ENCODE results near the gene ID4. TPM values are rescaled to one million over a fixed set of nuclear protein-coding genes. Genes with fewer than 3 reads are reported as not detected.

The ID4 gene
- total and polyA plus RNA-seq, 2 donors (not counting 3 experiments of a cell fraction or from before 2014, with no cell fraction given) = not detected

DNA sequence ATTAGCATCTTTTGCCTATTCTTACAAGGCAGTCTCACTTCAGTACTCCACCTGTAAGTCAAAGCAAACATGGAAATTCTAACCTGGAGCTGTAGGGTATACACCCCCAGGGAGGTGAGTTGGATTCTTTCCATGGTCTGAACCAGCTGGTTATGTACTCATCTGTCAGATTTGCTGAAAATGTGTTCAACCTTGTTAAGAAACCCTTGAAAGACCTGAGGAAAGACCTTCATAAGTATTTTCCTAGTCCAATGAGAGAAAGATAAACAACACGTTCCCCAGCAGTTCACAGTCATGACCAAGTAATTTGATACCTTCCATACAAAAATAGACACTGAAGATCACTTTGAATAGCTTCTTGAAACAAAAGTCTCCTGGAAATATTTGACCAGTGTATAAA lies 42.5 kb downstream of the ID4 start:
- no peak overlapping the region for H3K4me3 ChIP-seq (replicated peaks in 1 of 3; ENCODE audit: insufficient read depth in 1 of 3, low read depth in 1 of 3, low read length in 3 of 3)
- no peak for DNase-seq (ENCODE audit: low read depth, low spot score)
- ChIA-PET CTCF (no interaction called here), POLR2A (no interaction called here)
- H3K4me2 ChIP-seq (ENCODE audit: insufficient read depth, low read length) = no peak overlapping the region
- dilution Hi-C loops (cut with MboI; ENCODE audit: extremely low pct_ligation_motif_present, low sequenced_read_pairs) = no loop called here
- H3K9me3 ChIP-seq (replicated peaks; ENCODE audit: control insufficient read depth, insufficient read depth, low read length) = no peaks in the 10 kb centered on the region
- no peaks in the 10 kb centered on the region for H3K79me2 ChIP-seq (ENCODE audit: control insufficient read depth, insufficient read depth, low read length)
- no peaks in the 10 kb centered on the region for H3K4me1 ChIP-seq (ENCODE audit: control insufficient read depth, extremely low read depth, insufficient read depth, low read length)
- BruUV-seq (replicated peaks) = no TSS peak
- TF ChIP-seq JUN (IDR thresholded peaks at IDR 0.05; ENCODE audit: borderline replicate concordance, insufficient read depth, insufficient read length, low read depth) (no peak), MAX (IDR thresholded peaks at IDR 0.05; ENCODE audit: insufficient read depth, insufficient read length) (no peak), MYC (IDR thresholded peaks at IDR 0.05; ENCODE audit: low read depth, low read length) (no peak), FOS (IDR thresholded peaks at IDR 0.05; ENCODE audit: borderline replicate concordance, insufficient read depth, low read length) (no peak), GATA2 (IDR thresholded peaks at IDR 0.05; ENCODE audit: insufficient read depth, insufficient read length, low read depth, low read length) (no peak), EZH2 (IDR thresholded peaks at IDR 0.05; ENCODE audit: borderline replicate concordance, low read depth, low read length, severe bottlenecking) (no peak), POLR2AphosphoS5 (IDR thresholded peaks at IDR 0.05; ENCODE audit: insufficient read depth, low read depth, low read length) (no peak)
- TF ChIP-seq, protein P1, sequence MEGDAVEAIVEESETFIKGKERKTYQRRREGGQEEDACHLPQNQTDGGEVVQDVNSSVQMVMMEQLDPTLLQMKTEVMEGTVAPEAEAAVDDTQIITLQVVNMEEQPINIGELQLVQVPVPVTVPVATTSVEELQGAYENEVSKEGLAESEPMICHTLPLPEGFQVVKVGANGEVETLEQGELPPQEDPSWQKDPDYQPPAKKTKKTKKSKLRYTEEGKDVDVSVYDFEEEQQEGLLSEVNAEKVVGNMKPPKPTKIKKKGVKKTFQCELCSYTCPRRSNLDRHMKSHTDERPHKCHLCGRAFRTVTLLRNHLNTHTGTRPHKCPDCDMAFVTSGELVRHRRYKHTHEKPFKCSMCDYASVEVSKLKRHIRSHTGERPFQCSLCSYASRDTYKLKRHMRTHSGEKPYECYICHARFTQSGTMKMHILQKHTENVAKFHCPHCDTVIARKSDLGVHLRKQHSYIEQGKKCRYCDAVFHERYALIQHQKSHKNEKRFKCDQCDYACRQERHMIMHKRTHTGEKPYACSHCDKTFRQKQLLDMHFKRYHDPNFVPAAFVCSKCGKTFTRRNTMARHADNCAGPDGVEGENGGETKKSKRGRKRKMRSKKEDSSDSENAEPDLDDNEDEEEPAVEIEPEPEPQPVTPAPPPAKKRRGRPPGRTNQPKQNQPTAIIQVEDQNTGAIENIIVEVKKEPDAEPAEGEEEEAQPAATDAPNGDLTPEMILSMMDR (IDR thresholded peaks at IDR 0.05; ENCODE audit: extremely low read depth in 1 of 2, insufficient read depth in 1 of 2, low read depth in 1 of 2, low read length in 2 of 2) = no peak
- no peak overlapping the region for H2AFZ ChIP-seq (ENCODE audit: low read depth, low read length)
- H3K9ac ChIP-seq (replicated peaks; ENCODE audit: extremely low read depth, insufficient read depth, low read length) = no peak overlapping the region
- H3K9me1 ChIP-seq (replicated peaks; ENCODE audit: control insufficient read depth, extremely low read depth, insufficient read depth, low read length) = no peaks in the 10 kb centered on the region
- no peak for FAIRE-seq
- intact Hi-C loops (cut with micrococcal nuclease) = no loop called here
- H3K27ac ChIP-seq (ENCODE audit: insufficient read depth, low read depth, low read length) = no peak overlapping the region
- no peaks in the 10 kb centered on the region for H4K20me1 ChIP-seq (replicated peaks; ENCODE audit: control insufficient read depth, extremely low read depth, insufficient read depth, low read length)
- no peaks in the 10 kb centered on the region for H3K27me3 ChIP-seq (ENCODE audit: control insufficient read depth in 2 of 2, insufficient read depth in 2 of 2, low read length in 2 of 2)
- H3K36me3 ChIP-seq (ENCODE audit: control insufficient read depth in 2 of 2, extremely low read depth in 1 of 2, insufficient read depth in 2 of 2, low read length in 2 of 2) = no peaks in the 10 kb centered on the region

Measured in endothelial cell of umbilical vein (primary cell).